Measurements from ENCODE around the gene MYCBP. TPM values are rescaled to one million over a fixed set of nuclear protein-coding genes. Genes with fewer than 3 reads are reported as not detected.
"Not testable (repeated sequence)": the region's sequence is repeated elsewhere in the genome, so short reads cannot be mapped to it uniquely, and the experiment has no call there.

Gene MYCBP, protein sequence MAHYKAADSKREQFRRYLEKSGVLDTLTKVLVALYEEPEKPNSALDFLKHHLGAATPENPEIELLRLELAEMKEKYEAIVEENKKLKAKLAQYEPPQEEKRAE
- 10 to 100 TPM; 45.6 to 49.1 TPM for total RNA-seq

GRCh38 chr1:38873027-38873969, at the start of gene MYCBP:
Gene MYCBP (minus strand): TSS chr1:38873348. CDS start chr1:38873305, 43 bp downstream.
- H3K27me3 Mint-ChIP-seq = no peaks in the 10 kb centered on the region
- H3K36me3 Mint-ChIP-seq = peaks cover 10% of the 10 kb centered on the region
- peak within 1 kb of the TSS; percentile 80 for H3K27ac Mint-ChIP-seq
- H3K4me3 Mint-ChIP-seq = peak within 1 kb of the TSS; percentile 89
- H3K4me1 Mint-ChIP-seq = peaks cover 22% of the 10 kb centered on the region
- no peaks in the 10 kb centered on the region for H3K9me3 Mint-ChIP-seq
- DNase-seq = peak; percentile 98

GRCh38 chr1:38919130-38919529, 46.0 kb upstream of the MYCBP start:
- no peaks in the 10 kb centered on the region for H3K27me3 Mint-ChIP-seq
- H3K4me3 Mint-ChIP-seq = no peak overlapping the region
- no peak overlapping the region for H3K27ac Mint-ChIP-seq
- no peaks in the 10 kb centered on the region for H3K9me3 Mint-ChIP-seq
- H3K4me1 Mint-ChIP-seq = peaks cover 6% of the 10 kb centered on the region
- no peaks in the 10 kb centered on the region for H3K36me3 Mint-ChIP-seq
- DNase-seq = no peak

DNA sequence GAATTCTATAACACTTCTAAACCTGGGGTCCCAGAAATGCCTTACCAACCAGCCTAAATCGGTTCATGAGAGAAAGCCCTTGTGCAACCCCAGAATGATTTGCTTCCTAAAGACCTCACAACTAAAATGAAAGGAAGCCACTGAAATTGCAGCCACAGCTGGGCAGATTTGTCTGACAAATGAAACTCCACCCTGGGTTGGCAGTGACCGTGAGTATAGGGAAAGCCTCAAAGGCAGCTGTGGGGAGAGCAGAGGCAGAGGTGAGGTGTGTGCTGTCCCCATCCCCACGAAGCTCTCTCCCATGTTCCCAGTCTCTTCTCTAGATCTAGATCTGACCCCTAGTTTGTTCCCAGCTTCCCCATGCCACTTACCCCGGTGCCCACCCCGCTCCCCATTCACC, 45.4 kb upstream of the MYCBP start:
- no peak for DNase-seq
- H3K4me1 Mint-ChIP-seq = peaks cover 6% of the 10 kb centered on the region
- no peaks in the 10 kb centered on the region for H3K36me3 Mint-ChIP-seq
- H3K27me3 Mint-ChIP-seq = no peaks in the 10 kb centered on the region
- H3K9me3 Mint-ChIP-seq = no peaks in the 10 kb centered on the region
- no peak overlapping the region for H3K27ac Mint-ChIP-seq
- H3K4me3 Mint-ChIP-seq = no peak overlapping the region

GRCh38 chr1:38917772-38918171, 44.6 kb upstream of the MYCBP start:
- Mint-ChIP-seq H3K36me3 (no peaks in the 10 kb centered on the region), H3K9me3 (no peaks in the 10 kb centered on the region), H3K27ac (no peak overlapping the region), H3K27me3 (no peaks in the 10 kb centered on the region), H3K4me1 (peaks cover 6% of the 10 kb centered on the region), H3K4me3 (no peak overlapping the region)
- no peak for DNase-seq

GRCh38 chr1:38917337-38917736, 44.2 kb upstream of the MYCBP start:
- peaks cover 6% of the 10 kb centered on the region for H3K4me1 Mint-ChIP-seq
- H3K4me3 Mint-ChIP-seq = no peak overlapping the region
- H3K36me3 Mint-ChIP-seq = no peaks in the 10 kb centered on the region
- no peak overlapping the region for H3K27ac Mint-ChIP-seq
- H3K27me3 Mint-ChIP-seq = no peaks in the 10 kb centered on the region
- DNase-seq = no peak
- H3K9me3 Mint-ChIP-seq = no peaks in the 10 kb centered on the region

GRCh38 chr1:38915352-38915948, 42.3 kb upstream of the MYCBP start:
- Mint-ChIP-seq H3K27me3 (no peaks in the 10 kb centered on the region), H3K36me3 (no peaks in the 10 kb centered on the region), H3K4me1 (peaks cover 6% of the 10 kb centered on the region), H3K9me3 (no peaks in the 10 kb centered on the region), H3K27ac (no peak overlapping the region), H3K4me3 (no peak overlapping the region)
- DNase-seq = peak; percentile 8

GRCh38 chr1:38914908-38915307, 41.8 kb upstream of the MYCBP start:
- not testable (repeated sequence) for H3K27ac Mint-ChIP-seq, H3K4me3 Mint-ChIP-seq

GRCh38 chr1:38908821-38909220, 35.7 kb upstream of the MYCBP start:
- peaks cover 4% of the 10 kb centered on the region for H3K36me3 Mint-ChIP-seq
- DNase-seq = no peak
- H3K27ac Mint-ChIP-seq = no peak overlapping the region
- no peaks in the 10 kb centered on the region for H3K27me3 Mint-ChIP-seq
- H3K4me3 Mint-ChIP-seq = no peak overlapping the region
- H3K4me1 Mint-ChIP-seq = no peaks in the 10 kb centered on the region
- H3K9me3 Mint-ChIP-seq = peaks cover 4% of the 10 kb centered on the region

More at GRCh38 chr1:38914908-38915307, 41.8 kb upstream of the MYCBP start:
- H3K36me3 Mint-ChIP-seq, H3K9me3 Mint-ChIP-seq, H3K4me1 Mint-ChIP-seq, DNase-seq, H3K27me3 Mint-ChIP-seq: not testable (repeated sequence)

- peaks cover 4% of the 10 kb centered on the region for H3K9me3 Mint-ChIP-seq
- no peaks in the 10 kb centered on the region for H3K27me3 Mint-ChIP-seq
- H3K4me3 Mint-ChIP-seq = no peak overlapping the region
- DNase-seq = no peak
- no peak overlapping the region for H3K27ac Mint-ChIP-seq
- H3K36me3 Mint-ChIP-seq = peaks cover 4% of the 10 kb centered on the region
- H3K4me1 Mint-ChIP-seq = no peaks in the 10 kb centered on the region
Observed at GRCh38 chr1:38905985-38906384, 32.8 kb upstream of the MYCBP start.

DNA sequence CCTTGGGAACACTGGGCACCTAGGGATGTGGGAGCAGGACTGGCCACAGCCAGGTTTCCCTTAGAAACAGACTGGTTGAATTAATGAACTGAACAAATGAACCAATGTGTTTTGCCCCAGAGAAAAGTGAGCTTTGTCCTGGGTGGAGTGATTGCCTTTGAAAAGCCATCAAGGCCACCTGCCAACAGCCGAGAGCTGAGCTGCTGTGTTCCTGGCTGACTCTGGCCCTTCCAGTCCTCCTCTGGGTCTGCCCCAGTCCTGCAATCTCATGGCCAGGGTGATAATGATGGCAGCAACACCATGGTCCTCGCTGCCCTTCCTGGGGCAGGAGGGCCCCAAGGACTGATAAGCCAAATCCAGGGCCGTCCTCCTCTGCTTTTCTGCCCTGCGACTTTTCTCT, 26.4 kb upstream of the MYCBP start:
- Mint-ChIP-seq H3K4me1 (no peaks in the 10 kb centered on the region), H3K4me3 (no peak overlapping the region)

GRCh38 chr1:38898653-38899230, 25.6 kb upstream of the MYCBP start:
- Mint-ChIP-seq H3K27ac (no peak overlapping the region), H3K36me3 (no peaks in the 10 kb centered on the region), H3K27me3 (no peaks in the 10 kb centered on the region), H3K4me1 (no peaks in the 10 kb centered on the region), H3K9me3 (no peaks in the 10 kb centered on the region), H3K4me3 (no peak overlapping the region)
- DNase-seq = no peak

More for the DNA sequence above, 26.4 kb upstream of the MYCBP start:
- Mint-ChIP-seq H3K9me3 (no peaks in the 10 kb centered on the region), H3K27me3 (no peaks in the 10 kb centered on the region), H3K36me3 (no peaks in the 10 kb centered on the region), H3K27ac (no peak overlapping the region)
- no peak for DNase-seq

GRCh38 chr1:38896169-38896568, 23.0 kb upstream of the MYCBP start:
- Mint-ChIP-seq H3K4me1 (no peaks in the 10 kb centered on the region), H3K27me3 (no peaks in the 10 kb centered on the region), H3K36me3 (no peaks in the 10 kb centered on the region), H3K4me3 (no peak overlapping the region), H3K27ac (no peak overlapping the region), H3K9me3 (no peaks in the 10 kb centered on the region)
- DNase-seq = no peak

- Mint-ChIP-seq H3K4me3 (no peak overlapping the region), H3K27me3 (no peaks in the 10 kb centered on the region), H3K36me3 (no peaks in the 10 kb centered on the region), H3K9me3 (no peaks in the 10 kb centered on the region), H3K4me1 (no peaks in the 10 kb centered on the region), H3K27ac (no peak overlapping the region)
- DNase-seq = no peak
Observed at GRCh38 chr1:38892976-38893375, 19.8 kb upstream of the MYCBP start.

DNA sequence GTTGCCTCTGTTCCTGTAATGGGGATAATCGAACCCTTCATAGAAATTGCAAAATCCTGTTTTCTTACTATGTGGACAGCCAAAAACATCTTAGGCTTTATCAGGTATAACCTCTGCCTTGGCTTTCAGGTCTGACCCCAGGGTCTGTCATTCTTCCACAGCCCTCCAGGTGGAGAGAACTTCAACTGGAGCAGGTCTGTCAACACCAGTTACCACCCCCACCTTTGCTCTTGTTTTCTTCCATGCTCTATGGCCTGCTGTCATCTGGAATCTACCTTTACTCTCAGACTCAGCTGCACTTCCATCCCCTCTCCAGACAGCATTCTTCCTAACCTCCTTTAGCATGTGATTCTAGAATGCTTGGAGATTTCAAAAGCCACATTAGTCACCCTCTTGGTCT, 18.6 kb upstream of the MYCBP start:
- Mint-ChIP-seq H3K36me3 (no peaks in the 10 kb centered on the region), H3K9me3 (no peaks in the 10 kb centered on the region), H3K27me3 (no peaks in the 10 kb centered on the region), H3K4me1 (no peaks in the 10 kb centered on the region), H3K4me3 (no peak overlapping the region), H3K27ac (no peak overlapping the region)
- DNase-seq = no peak

DNA sequence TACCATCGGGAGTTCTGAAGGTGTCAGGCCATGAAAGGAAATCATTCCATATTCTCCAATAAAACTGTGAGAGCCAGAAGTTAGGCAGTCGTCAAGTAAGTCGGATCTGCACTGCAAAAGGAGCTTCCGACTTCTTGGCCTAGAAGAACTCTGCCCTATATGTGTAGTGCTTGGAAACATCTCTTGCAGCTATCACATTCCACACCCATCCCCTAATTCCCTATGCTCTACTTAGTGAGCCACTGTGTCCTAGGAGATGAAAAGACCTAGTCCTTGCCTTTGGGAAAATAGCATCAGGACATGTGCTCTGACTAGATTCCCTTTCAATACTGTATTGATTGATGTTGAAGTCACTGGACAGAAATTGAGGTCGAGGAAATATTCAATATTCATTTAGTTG, 16.4 kb upstream of the MYCBP start:
- no peaks in the 10 kb centered on the region for H3K36me3 Mint-ChIP-seq
- DNase-seq = no peak
- no peak overlapping the region for H3K27ac Mint-ChIP-seq
- no peaks in the 10 kb centered on the region for H3K27me3 Mint-ChIP-seq
- no peak overlapping the region for H3K4me3 Mint-ChIP-seq
- no peaks in the 10 kb centered on the region for H3K4me1 Mint-ChIP-seq
- no peaks in the 10 kb centered on the region for H3K9me3 Mint-ChIP-seq
